A549 (cell line): Measurements from ENCODE around the gene MSANTD3.

Experiments used
- CBX2 ChIP-seq: fragments of 200-600 bp; sonication (generic); IDR thresholded peaks from 2 replicates; pipeline ENCODE4 v1.6.1; 2016; ENCODE audit warnings: low read depth, mild to moderate bottlenecking, borderline replicate concordance
- ESRRA ChIP-seq: fragments of 150-350 bp; IDR thresholded peaks from 2 replicates; pipeline ENCODE4 v1.6.1; 2014; ENCODE audit warnings: mild to moderate bottlenecking, low read length, borderline replicate concordance
- KDM1A ChIP-seq: fragments of 200-600 bp; sonication (generic); IDR thresholded peaks from 2 replicates; pipeline ENCODE4 v1.6.1; 2016; ENCODE audit warnings: low read depth, mild to moderate bottlenecking
- MYC ChIP-seq: IDR thresholded peaks from 2 replicates; pipeline ENCODE4 v1.6.1; 2012; ENCODE audit warnings: mild to moderate bottlenecking, inconsistent platforms, low read length, improper control_type of control experiment, borderline replicate concordance
- POLR2A ChIP-seq: IDR thresholded peaks from 2 replicates; pipeline ENCODE4 v1.6.1; 2012; ENCODE audit warnings: mild to moderate bottlenecking, low read length
- TF ChIP-seq, protein P1 (sequence below): IDR thresholded peaks from 2 replicates; pipeline ENCODE4 v1.6.1; 2012
- TF ChIP-seq, protein P2 (sequence below): fragments of >200 bp; sonication (Bioruptor Twin); formaldehyde crosslinking; IDR thresholded peaks from 3 replicates; pipeline ENCODE4 v1.5.1; 2016
- TF ChIP-seq, protein P3 (sequence below): fragments of >200 bp; sonication (Bioruptor Twin); formaldehyde crosslinking; IDR thresholded peaks from 2 replicates; pipeline ENCODE4 v1.6.1; 2016

- TF ChIP-seq POLR2A, result no peak
- no peak for TF ChIP-seq ESRRA
- no peak for TF ChIP-seq CBX2
- TF ChIP-seq, protein P1, sequence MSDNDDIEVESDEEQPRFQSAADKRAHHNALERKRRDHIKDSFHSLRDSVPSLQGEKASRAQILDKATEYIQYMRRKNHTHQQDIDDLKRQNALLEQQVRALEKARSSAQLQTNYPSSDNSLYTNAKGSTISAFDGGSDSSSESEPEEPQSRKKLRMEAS, result no peak
- TF ChIP-seq, protein P2, sequence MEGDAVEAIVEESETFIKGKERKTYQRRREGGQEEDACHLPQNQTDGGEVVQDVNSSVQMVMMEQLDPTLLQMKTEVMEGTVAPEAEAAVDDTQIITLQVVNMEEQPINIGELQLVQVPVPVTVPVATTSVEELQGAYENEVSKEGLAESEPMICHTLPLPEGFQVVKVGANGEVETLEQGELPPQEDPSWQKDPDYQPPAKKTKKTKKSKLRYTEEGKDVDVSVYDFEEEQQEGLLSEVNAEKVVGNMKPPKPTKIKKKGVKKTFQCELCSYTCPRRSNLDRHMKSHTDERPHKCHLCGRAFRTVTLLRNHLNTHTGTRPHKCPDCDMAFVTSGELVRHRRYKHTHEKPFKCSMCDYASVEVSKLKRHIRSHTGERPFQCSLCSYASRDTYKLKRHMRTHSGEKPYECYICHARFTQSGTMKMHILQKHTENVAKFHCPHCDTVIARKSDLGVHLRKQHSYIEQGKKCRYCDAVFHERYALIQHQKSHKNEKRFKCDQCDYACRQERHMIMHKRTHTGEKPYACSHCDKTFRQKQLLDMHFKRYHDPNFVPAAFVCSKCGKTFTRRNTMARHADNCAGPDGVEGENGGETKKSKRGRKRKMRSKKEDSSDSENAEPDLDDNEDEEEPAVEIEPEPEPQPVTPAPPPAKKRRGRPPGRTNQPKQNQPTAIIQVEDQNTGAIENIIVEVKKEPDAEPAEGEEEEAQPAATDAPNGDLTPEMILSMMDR, result no peak
- TF ChIP-seq, protein P3, sequence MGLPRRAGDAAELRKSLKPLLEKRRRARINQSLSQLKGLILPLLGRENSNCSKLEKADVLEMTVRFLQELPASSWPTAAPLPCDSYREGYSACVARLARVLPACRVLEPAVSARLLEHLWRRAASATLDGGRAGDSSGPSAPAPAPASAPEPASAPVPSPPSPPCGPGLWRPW, result no peak
- TF ChIP-seq KDM1A, result no peak
- no peak for TF ChIP-seq MYC
Measured at GRCh38 chr9:100448266-100448665, 21.3 kb downstream of the MSANTD3 start.
